HK-2 (cell line): Measurements from ENCODE around the gene ZER1.
"Not testable (repeated sequence)": the region's sequence is repeated elsewhere in the genome, so short reads cannot be mapped to it uniquely, and the experiment has no call there.

Experiments
- DNase-seq: peaks from one replicate; pipeline ENCODE4 v3.0.0-alpha.2; 2018; ENCODE audit not compliant: unreplicated experiment

Gene ZER1

GRCh38 chr9:128787659-128788058 is 15.9 kb upstream of the ZER1 start:
- DNase-seq: no peak

DNA sequence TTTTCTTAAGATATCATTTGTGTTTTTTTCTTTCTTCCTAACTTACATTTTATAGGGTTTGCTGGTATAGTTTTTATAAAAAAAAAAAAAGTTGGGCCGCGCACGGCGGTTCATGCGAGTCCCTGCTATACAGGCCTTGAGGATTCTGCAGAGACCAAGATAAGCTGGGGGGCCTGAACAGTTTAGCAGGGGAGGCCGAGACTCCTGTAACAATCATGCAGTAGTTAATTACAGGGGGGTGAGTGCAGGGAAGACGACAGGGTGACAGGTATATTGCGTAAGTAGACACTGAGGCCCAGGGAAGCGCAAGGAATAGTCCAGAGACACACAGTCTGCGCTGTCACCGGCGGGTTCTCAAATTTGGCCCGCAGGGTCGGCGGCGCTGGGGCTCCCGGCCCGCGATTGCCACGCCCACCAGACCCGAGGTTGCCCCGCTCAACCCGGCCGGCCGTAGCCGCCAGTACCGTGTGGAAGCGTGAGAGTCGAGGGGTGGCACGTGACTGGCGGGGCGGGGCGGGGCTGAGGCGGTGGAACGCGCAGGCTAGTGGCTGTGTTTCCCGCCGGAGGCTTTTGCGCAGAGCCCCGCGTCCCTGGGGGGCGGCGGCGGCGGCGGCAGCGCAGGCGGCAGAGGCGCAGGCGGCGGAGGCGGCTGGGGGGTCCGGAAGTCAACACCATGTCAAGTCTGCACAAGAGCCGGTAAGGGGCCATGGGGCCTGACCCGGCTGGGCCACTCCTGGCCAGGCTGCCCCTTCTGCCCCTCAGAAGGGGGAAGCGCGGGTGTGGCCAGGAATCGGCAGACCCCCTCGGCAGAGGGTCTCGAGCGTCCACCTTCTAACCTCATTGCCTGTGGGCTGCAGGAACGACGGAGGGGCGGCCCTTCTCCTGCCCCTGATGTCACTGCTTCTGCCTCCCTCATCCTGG is 15.2 kb upstream of the ZER1 start, which contains the start of gene TBC1D13:
Gene TBC1D13, plus strand, starts transcription at position 573 of the 921 bp plus-strand sequence. Its CDS starts 101 bp downstream, at position 674.
- peak; percentile 91 for DNase-seq

GRCh38 chr9:128785427-128785826 is 13.7 kb upstream of the ZER1 start:
- DNase-seq: no peak

GRCh38 chr9:128782669-128783068 is 10.9 kb upstream of the ZER1 start:
- no peak for DNase-seq

DNA sequence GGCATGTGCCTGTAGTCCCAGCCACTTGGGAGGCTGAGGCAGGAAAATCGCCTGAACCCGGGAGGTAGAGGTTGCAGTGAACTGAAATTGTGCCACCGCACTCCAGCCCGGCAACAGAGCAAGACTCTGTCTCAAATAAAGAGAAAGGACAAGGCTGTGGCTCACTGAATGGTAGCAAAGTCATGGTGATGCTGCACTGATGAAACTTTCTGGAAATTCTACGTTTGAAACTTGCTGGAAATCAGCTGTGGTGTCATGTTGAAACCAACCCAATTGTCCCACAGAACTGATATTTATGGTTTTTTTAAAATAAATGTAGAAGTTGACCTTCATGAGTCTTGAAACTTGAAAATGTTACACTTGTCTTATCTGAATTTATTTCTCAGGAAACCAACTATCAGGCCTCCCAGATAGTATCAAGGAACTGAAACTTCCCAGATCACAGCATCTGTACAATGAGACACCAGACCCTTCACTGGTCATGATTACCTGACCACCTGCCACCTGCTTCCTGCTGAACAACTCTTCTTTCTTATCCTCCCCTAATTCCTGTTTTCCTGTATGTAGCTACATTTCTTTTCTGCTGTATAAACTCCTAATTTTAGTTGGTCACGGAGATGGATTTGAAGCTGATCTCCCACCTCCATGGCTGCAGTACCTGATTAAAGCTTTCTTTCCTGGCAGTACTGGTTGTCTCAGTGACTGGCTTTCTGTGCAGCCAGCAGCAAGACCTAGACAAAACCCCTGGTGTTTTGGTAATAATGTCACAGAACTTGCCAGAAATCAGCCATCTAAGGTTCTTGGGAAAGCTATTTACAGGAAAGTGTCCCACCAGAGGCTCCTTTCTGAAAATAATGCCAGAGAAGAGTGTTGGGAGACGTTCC is 9.7 kb upstream of the ZER1 start:
- no peak for DNase-seq

- DNase-seq: not testable (repeated sequence)
These were observed 8.4 kb upstream of the ZER1 start for GRCh38 chr9:128780093-128780492.

DNA sequence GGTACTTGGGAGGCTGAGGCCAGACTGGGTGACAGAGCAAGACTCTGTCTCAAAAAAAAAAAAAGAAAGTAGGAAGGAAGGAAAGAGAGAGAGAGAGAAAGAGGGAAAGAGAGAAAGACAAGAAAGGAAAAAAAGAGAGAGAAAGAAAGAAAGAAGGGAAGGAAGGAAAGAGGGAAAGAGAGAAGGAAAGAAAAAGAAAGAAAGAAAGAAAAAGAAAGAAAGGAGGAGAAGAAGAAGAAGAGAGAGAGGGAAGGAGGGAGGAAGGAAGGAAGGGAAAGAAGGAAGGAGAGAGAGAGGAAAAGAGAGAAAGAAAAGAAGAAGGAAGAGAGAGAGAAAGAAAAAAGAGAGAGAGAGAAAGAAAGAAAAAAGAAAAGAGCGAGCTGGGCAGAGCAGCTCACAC is 3.1 kb upstream of the ZER1 start:
- DNase-seq: no peak

DNA sequence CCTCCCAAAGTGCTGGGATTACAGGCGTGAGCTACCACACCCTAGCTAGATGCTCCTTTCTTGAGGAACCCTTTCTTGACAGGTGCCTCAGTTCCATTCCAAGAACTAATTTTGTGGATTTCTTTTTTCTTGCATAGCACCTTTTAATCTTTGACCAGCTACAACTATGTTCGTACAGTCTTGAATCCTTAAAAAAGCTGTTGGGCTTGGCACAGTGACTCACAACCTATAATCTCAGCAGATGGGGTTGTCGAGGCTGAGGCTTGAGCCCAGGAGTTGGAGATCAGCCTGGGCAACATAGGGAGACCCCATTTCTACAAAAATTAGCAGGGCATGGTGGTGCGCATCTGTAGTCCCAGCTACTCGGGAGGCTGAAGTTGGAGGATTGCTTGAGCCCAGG is 1.3 kb upstream of the ZER1 start:
- no peak for DNase-seq

- peak; percentile 40 for DNase-seq
These were observed 519 bp downstream of the ZER1 start for GRCh38 chr9:128771094-128771721.

DNA sequence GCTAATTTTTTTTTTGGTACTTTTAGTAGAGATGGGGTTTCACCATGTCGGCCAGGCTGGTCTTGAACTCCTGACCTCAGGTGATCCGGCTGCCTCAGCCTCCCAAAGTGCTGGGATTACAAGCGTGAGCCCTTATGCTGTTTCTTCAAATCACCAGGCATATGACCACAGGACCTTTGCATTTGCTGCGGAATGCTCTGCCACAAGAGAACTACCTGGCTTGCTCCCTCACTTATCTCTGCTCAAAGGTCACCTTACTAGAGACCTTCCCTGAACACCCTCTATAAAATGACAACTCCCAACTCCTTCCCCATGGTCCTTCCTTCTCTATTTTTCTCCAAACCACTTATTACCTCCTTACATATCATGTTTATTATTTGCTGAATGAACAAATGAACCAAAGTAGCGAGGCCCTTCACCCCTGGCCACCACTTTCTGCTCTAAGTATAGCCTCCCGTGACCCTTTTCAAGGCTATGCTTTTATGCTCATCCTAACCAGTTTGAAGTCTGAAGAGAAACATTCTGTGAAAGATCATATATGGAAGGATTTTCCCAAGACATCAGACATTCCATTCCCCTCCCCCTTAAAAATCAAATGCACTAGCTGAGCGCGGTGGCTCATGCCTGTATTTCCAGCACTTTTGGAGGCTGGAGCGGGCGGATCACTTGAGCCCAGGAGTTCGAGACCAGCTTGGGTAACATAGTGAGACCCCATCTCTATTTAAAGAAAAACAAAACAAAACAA is 1.3 kb downstream of the ZER1 start:
- no peak for DNase-seq

GRCh38 chr9:128768606-128769005 is 3.1 kb downstream of the ZER1 start:
- DNase-seq: no peak

DNA sequence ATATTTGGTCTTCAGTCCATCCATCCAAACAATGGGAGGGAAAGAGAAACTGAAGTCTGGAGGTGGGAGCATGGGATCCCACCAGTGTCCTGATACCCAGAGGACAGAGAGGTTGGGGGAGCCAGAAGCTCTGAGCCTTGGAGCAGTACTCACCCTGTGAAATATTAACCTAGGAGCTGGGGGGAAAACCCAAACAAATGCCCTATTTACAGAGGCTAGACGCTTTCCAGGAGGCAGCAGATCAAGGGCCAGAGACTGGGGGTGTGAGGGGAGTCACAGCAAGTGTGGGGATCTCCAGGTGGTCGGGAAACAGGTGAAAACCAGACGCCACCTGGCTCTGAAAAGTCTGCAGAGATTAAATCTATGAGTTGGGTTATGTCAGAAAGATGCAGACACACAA is 6.2 kb downstream of the ZER1 start:
- DNase-seq: no peak

GRCh38 chr9:128764361-128764760 is 7.4 kb downstream of the ZER1 start:
- no peak for DNase-seq

GRCh38 chr9:128762671-128763449 is 8.9 kb downstream of the ZER1 start:
- DNase-seq: no peak

- DNase-seq: no peak
These were observed 14.1 kb downstream of the ZER1 start for GRCh38 chr9:128757602-128758001.

DNA sequence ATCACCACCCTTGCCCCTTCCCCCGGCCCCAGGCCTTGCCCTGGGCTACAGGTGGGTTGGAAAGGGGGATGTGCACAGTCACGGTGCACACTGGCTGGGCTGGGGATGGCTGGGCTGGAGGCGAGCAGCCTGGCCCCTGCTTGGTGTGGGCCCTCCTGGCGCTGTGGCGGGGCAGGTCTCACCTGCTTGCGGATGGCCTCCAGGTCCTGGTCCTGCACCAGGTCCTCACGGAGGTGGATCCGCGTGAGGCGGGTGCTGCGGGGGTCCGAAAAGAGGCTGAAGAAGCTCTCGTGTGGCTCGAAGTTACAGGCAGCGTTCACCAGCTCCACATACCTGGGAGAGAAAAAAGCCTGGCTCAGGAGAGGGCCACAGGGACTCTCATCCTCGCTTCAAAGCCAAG is 18.1 kb downstream of the ZER1 start:
- no peak for DNase-seq

DNA sequence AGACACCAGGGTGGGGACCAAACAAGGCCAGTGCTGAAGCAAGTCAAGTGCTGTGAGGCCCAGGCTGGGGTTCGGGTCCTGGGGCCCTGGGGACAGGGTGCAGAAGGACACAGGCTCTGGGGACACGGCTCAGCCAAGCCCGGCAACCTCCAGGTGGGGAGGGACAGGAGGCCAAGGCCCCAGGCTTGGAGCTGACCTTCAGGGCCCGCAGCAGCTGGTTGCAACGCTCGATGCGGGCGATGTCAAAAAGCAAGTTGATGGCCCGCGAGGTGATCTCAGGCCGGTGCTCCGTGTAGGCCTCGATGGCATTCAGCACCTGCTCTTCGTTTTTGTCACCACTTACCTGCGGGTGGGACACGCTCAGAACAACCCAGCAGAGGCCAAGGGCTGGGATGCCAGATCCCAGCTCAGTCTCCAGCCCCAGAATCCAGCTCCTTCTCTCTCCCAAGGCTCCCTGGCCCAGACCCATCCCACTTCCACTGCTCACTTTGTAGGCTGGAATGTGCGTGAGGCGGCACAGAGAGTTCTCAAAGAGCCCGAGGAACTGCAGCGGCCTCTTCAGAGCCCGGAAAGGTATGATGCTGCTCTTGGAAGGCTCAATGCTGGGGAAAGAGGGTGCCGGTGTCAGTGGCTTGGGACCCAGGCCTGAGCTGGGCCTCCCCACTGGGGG is 20.7 kb downstream of the ZER1 start:
- no peak for DNase-seq

- DNase-seq: no peak
These were observed 24.5 kb downstream of the ZER1 start for GRCh38 chr9:128747241-128747640.

GRCh38 chr9:128743421-128743820 is 28.3 kb downstream of the ZER1 start:
- no peak for DNase-seq

GRCh38 chr9:128742401-128742800 is 29.3 kb downstream of the ZER1 start:
- no peak for DNase-seq
